Heart left ventricle (tissue), 16 donors: ENCODE measurements around the gene SPATA33. TPM values are rescaled to one million over a fixed set of nuclear protein-coding genes. Genes with fewer than 3 reads are reported as not detected.

Experiments used
- ATAC-seq, 4 donors: fragments of 200-7000 bp; cut with Tn5 transposase; one replicate each; pipeline ENCODE4 v1.9.1; 2020 to 2022; ENCODE audit warnings: moderate library complexity in 4 of 4, mild to moderate bottlenecking in 3 of 4, moderate number of reproducible peaks in 1 of 4
- DNase-seq, 5 donors: peaks; one replicate each; pipeline ENCODE4 v3.0.0-alpha.2; 2020
- H3K27ac ChIP-seq, 12 donors: fragments of 200-600 bp; sonication (generic) in 4 of 12; one replicate each; pipeline versions ENCODE4 v1.5.0 to v1.8.0; 2016 to 2022; ENCODE audit warnings: mild to moderate bottlenecking in 2 of 12
- H3K27me3 ChIP-seq, 9 donors: fragments of 200-600 bp; sonication (generic) in 2 of 9; one replicate each; pipeline versions ENCODE4 v1.5.1 to v1.8.0; 2016 to 2022; ENCODE audit warnings: mild to moderate bottlenecking in 3 of 9
- H3K36me3 ChIP-seq, 9 donors: fragments of 200-600 bp; sonication (generic) in 2 of 9; one replicate each; pipeline versions ENCODE4 v1.5.0 to v1.8.0; 2018 to 2022; ENCODE audit warnings: mild to moderate bottlenecking in 2 of 9
- H3K4me1 ChIP-seq, 12 donors: fragments of 200-600 bp; sonication (generic) in 4 of 12; one replicate each; pipeline versions ENCODE4 v1.5.0 to v1.8.0; 2016 to 2022; ENCODE audit warnings: mild to moderate bottlenecking in 3 of 12
- H3K4me3 ChIP-seq, 12 donors: fragments of 200-600 bp; sonication (generic) in 4 of 12; one replicate each; pipeline versions ENCODE4 v1.5.0 to v1.8.0; 2017 to 2022; ENCODE audit warnings: mild to moderate bottlenecking in 9 of 12, moderate library complexity in 4 of 12
- H3K9me3 ChIP-seq, 12 donors: fragments of 200-600 bp; sonication (generic) in 4 of 12; one replicate each; pipeline versions ENCODE4 v1.5.0 to v1.8.0; 2016 to 2022; ENCODE audit warnings: mild to moderate bottlenecking in 1 of 12
- POLR2A ChIP-seq, 2 donors: fragments of 450-650 bp; IDR thresholded peaks; one replicate each; pipeline ENCODE4 v1.6.1; 2017; ENCODE audit warnings: antibody characterized with exemption in 2 of 2, mild to moderate bottlenecking in 2 of 2, moderate library complexity in 2 of 2
- WGBS, 4 donors: extraction: QIAGEN DNeasy Blood & Tissue Kit in 2 of 4; methylation state at CpG; one replicate each; pipeline versions ENCODE4 v1.1.5 to v1.1.7; 2013 to 2018; 5-methylcytosine and 5-hydroxymethylcytosine counted together
- intact Hi-C, 10 donors: fragments of 100-400 bp; cut with DNase I; formaldehyde crosslinking; loops; one replicate each; pipeline versions ENCODE4 v1.11.1 to v1.14.2; 2022
- polyA plus RNA-seq, 2 donors: library from polyadenylated mRNA; stranded (reverse); fragments of 200-250 nt; gene quantifications; one replicate each; pipeline ENCODE4 v1.2.3, GENCODE V29; 2013
- total RNA-seq, 9 donors: library from RNA; depleted of rRNA in 2 of 9; stranded (reverse); fragments of >200 nt in 2 of 9; fragmentation: NEBNext Ultra II Directional in 3 of 9; extraction: Animal tissue kit (Norgen Biotek cat#: 25700) in 3 of 9; gene quantifications; one replicate each; pipeline versions ENCODE4 v1.1.0 to v1.2.4, GENCODE V29; 2016 to 2023
- TF ChIP-seq, protein P1 (sequence below), 12 donors: fragments of 200-600 bp; sonication (generic) in 4 of 12; IDR thresholded peaks; one replicate each; pipeline versions ENCODE4 v1.5.0 to v1.8.0; 2018 to 2022; ENCODE audit warnings: antibody characterized with exemption in 12 of 12, mild to moderate bottlenecking in 5 of 12
- donor health status: ischemic (EF 13 %, LVEDD 7.1; RV severe dilation, severe dysfunction).
- donor health status: healthy with polysubstance abuse.
- donor health status: DM: no; HTN: yes; CAD: no.
- donor health status: DM: no; HTN: no; CAD: no.
- donor health status: ischemic (EF 25% LVEDD 6.9; RV normal size, moderate dysfunction).
- donor health status: ischemic (EF 25% LVEDD 5.7; RV mildly dilated, moderate dysfunction).
- donor health status: healthy.
- donor health status: DM: yes; HTN: yes; CAD: no.
- donor health status: ischemic (EF 35%, LVEDD 5.7; RV mildly dilated, moderate dysfunction).
- donor health status: nonischemic (EF 11% LVEDD 7.7; RV severe dilation, severe dysfunction).
- donor health status: DM: yes; HTN: yes; CAD: no.
- donor health status: PGD.
- donor health status: ischemic (EF 29% LVEDD 5.4; RV normal size, mild dysfunction).
- donor health status: nonischemic (EF 23%, LVEDD 6.1; RV moderate dilation, normal function).

SPATA33 gene
- total and polyA plus RNA-seq, 11 donors = 0.94 to 5.1 (median 3.0) TPM

GRCh38 chr16:89612415-89613166 is 45.0 kb upstream of the SPATA33 start:
- DNase-seq (no peak), ATAC-seq (no peak)
- no peaks in the 10 kb centered on the region for H3K9me3 ChIP-seq
- no peak for TF ChIP-seq POLR2A (IDR thresholded peaks at IDR 0.05)
- TF ChIP-seq, protein P1, sequence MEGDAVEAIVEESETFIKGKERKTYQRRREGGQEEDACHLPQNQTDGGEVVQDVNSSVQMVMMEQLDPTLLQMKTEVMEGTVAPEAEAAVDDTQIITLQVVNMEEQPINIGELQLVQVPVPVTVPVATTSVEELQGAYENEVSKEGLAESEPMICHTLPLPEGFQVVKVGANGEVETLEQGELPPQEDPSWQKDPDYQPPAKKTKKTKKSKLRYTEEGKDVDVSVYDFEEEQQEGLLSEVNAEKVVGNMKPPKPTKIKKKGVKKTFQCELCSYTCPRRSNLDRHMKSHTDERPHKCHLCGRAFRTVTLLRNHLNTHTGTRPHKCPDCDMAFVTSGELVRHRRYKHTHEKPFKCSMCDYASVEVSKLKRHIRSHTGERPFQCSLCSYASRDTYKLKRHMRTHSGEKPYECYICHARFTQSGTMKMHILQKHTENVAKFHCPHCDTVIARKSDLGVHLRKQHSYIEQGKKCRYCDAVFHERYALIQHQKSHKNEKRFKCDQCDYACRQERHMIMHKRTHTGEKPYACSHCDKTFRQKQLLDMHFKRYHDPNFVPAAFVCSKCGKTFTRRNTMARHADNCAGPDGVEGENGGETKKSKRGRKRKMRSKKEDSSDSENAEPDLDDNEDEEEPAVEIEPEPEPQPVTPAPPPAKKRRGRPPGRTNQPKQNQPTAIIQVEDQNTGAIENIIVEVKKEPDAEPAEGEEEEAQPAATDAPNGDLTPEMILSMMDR (IDR thresholded peaks at IDR 0.05) = no peak
- no peak overlapping the region for H3K27ac ChIP-seq
- H3K36me3 ChIP-seq = no peaks in the 10 kb centered on the region
- 83 to 88% (median 86%) methylated on average over 20 of the region's 20 CpGs for WGBS, 4 donors
- H3K4me1 ChIP-seq = peaks cover 0 to 6% (median 0%) of the 10 kb centered on the region in 12 donors
- intact Hi-C loops = no loop called here
- H3K27me3 ChIP-seq = peaks cover 0 to 30% (median 4%) of the 10 kb centered on the region in 9 donors
- H3K4me3 ChIP-seq = no peak overlapping the region

DNA sequence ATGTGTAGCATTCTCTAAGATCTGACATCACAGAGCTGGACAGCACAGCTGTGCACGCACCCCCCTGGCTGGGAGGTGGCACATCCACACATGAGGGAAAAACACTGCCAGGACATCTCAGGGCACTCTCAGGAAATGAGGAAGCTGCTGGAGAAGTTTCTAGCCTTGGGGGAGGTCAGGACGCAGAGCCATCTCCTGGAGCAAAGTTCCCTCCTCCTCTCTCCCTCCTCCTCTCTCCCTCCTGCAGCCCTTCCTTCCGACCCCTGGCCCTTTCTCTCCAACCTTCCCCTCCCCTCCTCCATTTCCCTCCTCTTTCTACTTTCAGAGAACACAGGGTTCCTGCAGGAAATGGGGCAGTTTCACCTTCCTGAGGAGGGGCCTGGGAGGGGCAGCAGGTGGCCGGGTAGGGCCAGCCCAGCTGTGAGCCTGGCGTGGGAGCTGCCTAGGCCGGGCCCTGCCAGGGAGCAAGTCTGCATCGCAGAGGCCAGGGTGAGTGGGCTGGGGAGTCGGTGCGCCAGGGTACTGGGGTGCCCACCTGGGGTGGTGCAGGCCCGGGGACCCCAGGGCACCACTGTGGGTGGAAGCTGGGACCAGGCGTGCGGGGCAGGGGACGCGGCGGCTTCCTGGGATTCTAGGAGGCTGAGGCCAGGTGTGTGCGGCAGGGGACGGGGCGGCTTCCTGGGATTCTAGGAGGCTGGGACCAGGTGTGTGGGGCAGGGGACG is 44.2 kb upstream of the SPATA33 start, which contains the start of gene DPEP1:
Gene DPEP1 (plus strand): TSS at position 412 of the 723 bp plus-strand sequence. CDS start 16,769 bp downstream, outside the sequence.
- Histone ChIP-seq H3K9me3 (no peaks in the 10 kb centered on the region), H3K36me3 (no peaks in the 10 kb centered on the region), H3K27ac (no peak within 1 kb of the TSS), H3K4me1 (peaks cover 0 to 6% (median 0%) of the 10 kb centered on the region in 12 donors), H3K4me3 (no peak within 1 kb of the TSS), H3K27me3 (peaks cover 0 to 30% (median 4%) of the 10 kb centered on the region in 9 donors)
- WGBS, 4 donors = 54 to 70% (median 68%) methylated on average over 6 to 19 of the region's 19 CpGs
- no peak for ATAC-seq
- no peak for TF ChIP-seq POLR2A (IDR thresholded peaks at IDR 0.05)
- TF ChIP-seq, protein P1 (IDR thresholded peaks at IDR 0.05) = no peak
- DNase-seq = no peak
- intact Hi-C loops = no loop called here

DNA sequence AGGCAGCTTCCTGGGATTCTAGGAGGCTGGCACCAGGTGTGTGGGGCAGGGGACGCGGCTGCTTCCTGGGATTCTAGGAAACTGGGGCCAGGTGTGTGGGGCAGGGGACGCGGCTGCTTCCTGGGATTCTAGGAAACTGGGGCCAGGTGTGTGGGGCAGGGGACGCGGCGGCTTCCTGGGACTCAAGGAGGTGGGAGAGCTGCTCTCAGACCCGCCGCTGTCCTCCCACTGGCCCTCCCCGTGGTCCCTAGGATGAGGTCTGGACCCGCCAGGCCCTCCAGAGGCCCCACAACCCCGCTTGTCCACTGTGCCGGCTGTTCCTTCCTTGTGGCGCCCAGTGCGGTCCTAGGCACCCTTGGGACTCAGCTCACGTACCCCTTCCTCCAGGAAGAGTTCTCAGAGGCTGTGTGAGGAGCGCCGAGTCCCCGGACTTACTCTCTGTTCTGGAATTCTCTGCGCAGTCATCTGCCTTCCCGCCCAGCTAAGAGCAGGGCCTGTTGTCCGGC is 43.6 kb upstream of the SPATA33 start:
- H3K4me3 ChIP-seq = no peak overlapping the region
- 78 to 91% (median 84%) methylated on average over 19 to 22 of the region's 22 CpGs for WGBS, 4 donors
- H3K27ac ChIP-seq = no peak overlapping the region
- no peaks in the 10 kb centered on the region for H3K36me3 ChIP-seq
- DNase-seq = no peak
- H3K9me3 ChIP-seq = no peaks in the 10 kb centered on the region
- ATAC-seq = no peak
- H3K27me3 ChIP-seq = peaks cover 0 to 30% (median 4%) of the 10 kb centered on the region in 9 donors
- intact Hi-C loops = no loop called here
- TF ChIP-seq, protein P1 (IDR thresholded peaks at IDR 0.05) = no peak
- TF ChIP-seq POLR2A (IDR thresholded peaks at IDR 0.05) = no peak
- peaks cover 0 to 6% (median 0%) of the 10 kb centered on the region in 12 donors for H3K4me1 ChIP-seq

- TF ChIP-seq, protein P1 (IDR thresholded peaks at IDR 0.05) = no peak
- TF ChIP-seq POLR2A (IDR thresholded peaks at IDR 0.05) = no peak
- WGBS, 4 donors = 83 to 91% (median 83%) methylated on average over 7 to 13 of the region's 13 CpGs
- Histone ChIP-seq H3K27ac (no peak overlapping the region), H3K4me3 (no peak overlapping the region), H3K27me3 (peaks cover 0 to 35% (median 4%) of the 10 kb centered on the region in 9 donors), H3K9me3 (no peaks in the 10 kb centered on the region), H3K4me1 (peaks cover 0 to 6% (median 0%) of the 10 kb centered on the region in 12 donors), H3K36me3 (no peaks in the 10 kb centered on the region)
- peak in 1 of 4 donors; percentile 20 for ATAC-seq
- DNase-seq = no peak
- intact Hi-C loops = no loop called here
Measured at GRCh38 chr16:89615176-89615575, 42.5 kb upstream of the SPATA33 start.
